HEK293 (cell line): ENCODE data around the gene TLE6.
A peak's percentile ranks its signal among the peaks of the same experiment; 100 is the strongest.

Experiments used
- EGR2 ChIP-seq: fragments of 450-650 bp; formaldehyde crosslinking; IDR thresholded peaks from 2 replicates; pipeline ENCODE4 v1.5.1; 2016; ENCODE audit warnings: low read depth, missing biosample characterization, missing genetic modification characterization
- FEZF1 ChIP-seq: fragments of 450-650 bp; formaldehyde crosslinking; IDR thresholded peaks from 2 replicates; pipeline ENCODE4 v1.5.1; 2016; ENCODE audit warnings: missing biosample characterization, missing genetic modification characterization
- GLI2 ChIP-seq: fragments of 450-650 bp; formaldehyde crosslinking; IDR thresholded peaks from 2 replicates; pipeline ENCODE4; 2017; ENCODE audit warnings: missing biosample characterization, missing genetic modification characterization, low read depth, borderline replicate concordance
- GLIS2 ChIP-seq: fragments of 450-650 bp; formaldehyde crosslinking; IDR thresholded peaks from 2 replicates; pipeline ENCODE4 v1.5.1; 2016; ENCODE audit warnings: missing biosample characterization, missing genetic modification characterization
- HOXC10 ChIP-seq: sonication (generic); formaldehyde crosslinking; IDR thresholded peaks from 2 replicates; pipeline ENCODE4 v1.8.1; 2023; ENCODE audit warnings: mild to moderate bottlenecking, missing genetic modification reagents
- MEIS1 ChIP-seq: sonication (generic); formaldehyde crosslinking; IDR thresholded peaks from 2 replicates; pipeline ENCODE4 v1.8.1; 2022; ENCODE audit warnings: missing genetic modification reagents, mild to moderate bottlenecking, borderline replicate concordance
- MYNN ChIP-seq: fragments of 450-650 bp; formaldehyde crosslinking; IDR thresholded peaks from 2 replicates; pipeline ENCODE4 v1.5.1; 2016; ENCODE audit warnings: missing biosample characterization, missing genetic modification characterization, borderline replicate concordance
- SCRT1 ChIP-seq: fragments of 450-650 bp; formaldehyde crosslinking; IDR thresholded peaks from 2 replicates; pipeline ENCODE4 v1.5.1; 2016; ENCODE audit warnings: missing biosample characterization, missing genetic modification characterization, borderline replicate concordance
- ZBTB1 ChIP-seq: fragments of 450-650 bp; formaldehyde crosslinking; IDR thresholded peaks from 2 replicates; pipeline ENCODE4 v1.5.1; 2016; ENCODE audit warnings: missing biosample characterization, missing genetic modification characterization
- ZBTB20 ChIP-seq: fragments of 450-650 bp; formaldehyde crosslinking; IDR thresholded peaks from 2 replicates; pipeline ENCODE4 v1.5.1; 2016; ENCODE audit warnings: missing biosample characterization, missing genetic modification characterization
- ZBTB21 ChIP-seq: fragments of 450-650 bp; formaldehyde crosslinking; IDR thresholded peaks from 2 replicates; pipeline ENCODE4 v1.5.1; 2017; ENCODE audit warnings: missing biosample characterization, missing genetic modification characterization
- ZBTB26 ChIP-seq: fragments of 450-650 bp; formaldehyde crosslinking; optimal IDR thresholded peaks from 2 replicates; pipeline ENCODE3; 2016; ENCODE audit warnings: missing biosample characterization, mild to moderate bottlenecking, missing genetic modification characterization
- ZBTB48 ChIP-seq: fragments of 450-650 bp; formaldehyde crosslinking; IDR thresholded peaks from 2 replicates; pipeline ENCODE4 v1.5.1; 2016; ENCODE audit warnings: missing biosample characterization, missing genetic modification characterization
- ZBTB7A ChIP-seq: fragments of 450-650 bp; formaldehyde crosslinking; IDR thresholded peaks from 2 replicates; pipeline ENCODE4 v1.5.1; 2016; ENCODE audit warnings: low read depth, missing biosample characterization, missing genetic modification characterization
- ZEB2 ChIP-seq: fragments of 450-650 bp; formaldehyde crosslinking; IDR thresholded peaks from 2 replicates; pipeline ENCODE4 v1.5.1; 2016; ENCODE audit warnings: missing biosample characterization, missing genetic modification characterization
- ZFHX2 ChIP-seq: fragments of 450-650 bp; formaldehyde crosslinking; conservative IDR thresholded peaks from 2 replicates; pipeline ENCODE4 v1.5.1; 2016; ENCODE audit warnings: missing biosample characterization, missing genetic modification characterization
- ZNF132 ChIP-seq: fragments of 450-650 bp; formaldehyde crosslinking; IDR thresholded peaks from 2 replicates; pipeline ENCODE4 v1.5.1; 2017; ENCODE audit warnings: missing biosample characterization, missing genetic modification characterization, borderline replicate concordance
- ZNF138 ChIP-seq: fragments of 450-650 bp; formaldehyde crosslinking; IDR thresholded peaks from 2 replicates; pipeline ENCODE4 v1.5.1; 2016; ENCODE audit warnings: missing biosample characterization, missing genetic modification characterization, borderline replicate concordance
- ZNF169 ChIP-seq: fragments of 450-650 bp; formaldehyde crosslinking; IDR thresholded peaks from 2 replicates; pipeline ENCODE4 v1.5.1; 2016; ENCODE audit warnings: missing biosample characterization, missing genetic modification characterization
- ZNF214 ChIP-seq: fragments of 450-650 bp; formaldehyde crosslinking; IDR thresholded peaks from 2 replicates; pipeline ENCODE4 v1.5.1; 2017; ENCODE audit warnings: missing biosample characterization, mild to moderate bottlenecking, missing genetic modification characterization, borderline replicate concordance
- ZNF24 ChIP-seq: fragments of 450-650 bp; formaldehyde crosslinking; IDR thresholded peaks from 2 replicates; pipeline ENCODE4 v1.5.1; 2016; ENCODE audit warnings: missing biosample characterization, missing genetic modification characterization
- ZNF248 ChIP-seq: fragments of 450-650 bp; formaldehyde crosslinking; IDR thresholded peaks from 2 replicates; pipeline ENCODE4 v1.5.1; 2017; ENCODE audit warnings: missing biosample characterization, missing genetic modification characterization
- ZNF37A ChIP-seq: fragments of 450-650 bp; IDR thresholded peaks from 2 replicates; pipeline ENCODE4 v1.5.1; 2018; ENCODE audit warnings: missing biosample characterization, missing genetic modification characterization
- ZNF521 ChIP-seq: fragments of 450-650 bp; formaldehyde crosslinking; IDR thresholded peaks from 2 replicates; pipeline ENCODE4 v1.5.1; 2017; ENCODE audit warnings: missing biosample characterization, mild to moderate bottlenecking, missing genetic modification characterization
- ZNF600 ChIP-seq: fragments of 450-650 bp; formaldehyde crosslinking; IDR thresholded peaks from 2 replicates; pipeline ENCODE4 v1.5.1; 2016; ENCODE audit warnings: missing biosample characterization, missing genetic modification characterization
- ZNF76 ChIP-seq: fragments of 450-650 bp; formaldehyde crosslinking; IDR thresholded peaks from 2 replicates; pipeline ENCODE4; 2016; ENCODE audit warnings: low read depth, missing biosample characterization, missing genetic modification characterization, borderline replicate concordance
- ZNF843 ChIP-seq: fragments of 450-650 bp; formaldehyde crosslinking; IDR thresholded peaks from 2 replicates; pipeline ENCODE4 v1.5.1; 2016; ENCODE audit warnings: missing biosample characterization, missing genetic modification characterization
- TF ChIP-seq, protein P1 (sequence below): fragments of 450-650 bp; formaldehyde crosslinking; IDR thresholded peaks from 2 replicates; pipeline ENCODE4 v1.5.1; 2016; ENCODE audit warnings: missing biosample characterization, missing genetic modification characterization, borderline replicate concordance
- TF ChIP-seq, protein P2 (sequence below): fragments of 450-650 bp; formaldehyde crosslinking; IDR thresholded peaks from 2 replicates; pipeline ENCODE4; 2016; ENCODE audit warnings: missing biosample characterization, missing genetic modification characterization
- TF ChIP-seq, protein P3 (sequence below): fragments of 450-650 bp; formaldehyde crosslinking; IDR thresholded peaks from 2 replicates; pipeline ENCODE4 v1.5.1; 2017; ENCODE audit warnings: missing biosample characterization, mild to moderate bottlenecking, missing genetic modification characterization, moderate library complexity
- TF ChIP-seq, protein P4 (sequence below): fragments of 450-650 bp; formaldehyde crosslinking; IDR thresholded peaks from 2 replicates; pipeline ENCODE4 v1.5.1; 2016; ENCODE audit warnings: missing biosample characterization, missing genetic modification characterization

The TLE6 gene

GRCh38 chr19:2977001-2977745 is at the start of gene TLE6 (continued):
- TF ChIP-seq, protein P1, sequence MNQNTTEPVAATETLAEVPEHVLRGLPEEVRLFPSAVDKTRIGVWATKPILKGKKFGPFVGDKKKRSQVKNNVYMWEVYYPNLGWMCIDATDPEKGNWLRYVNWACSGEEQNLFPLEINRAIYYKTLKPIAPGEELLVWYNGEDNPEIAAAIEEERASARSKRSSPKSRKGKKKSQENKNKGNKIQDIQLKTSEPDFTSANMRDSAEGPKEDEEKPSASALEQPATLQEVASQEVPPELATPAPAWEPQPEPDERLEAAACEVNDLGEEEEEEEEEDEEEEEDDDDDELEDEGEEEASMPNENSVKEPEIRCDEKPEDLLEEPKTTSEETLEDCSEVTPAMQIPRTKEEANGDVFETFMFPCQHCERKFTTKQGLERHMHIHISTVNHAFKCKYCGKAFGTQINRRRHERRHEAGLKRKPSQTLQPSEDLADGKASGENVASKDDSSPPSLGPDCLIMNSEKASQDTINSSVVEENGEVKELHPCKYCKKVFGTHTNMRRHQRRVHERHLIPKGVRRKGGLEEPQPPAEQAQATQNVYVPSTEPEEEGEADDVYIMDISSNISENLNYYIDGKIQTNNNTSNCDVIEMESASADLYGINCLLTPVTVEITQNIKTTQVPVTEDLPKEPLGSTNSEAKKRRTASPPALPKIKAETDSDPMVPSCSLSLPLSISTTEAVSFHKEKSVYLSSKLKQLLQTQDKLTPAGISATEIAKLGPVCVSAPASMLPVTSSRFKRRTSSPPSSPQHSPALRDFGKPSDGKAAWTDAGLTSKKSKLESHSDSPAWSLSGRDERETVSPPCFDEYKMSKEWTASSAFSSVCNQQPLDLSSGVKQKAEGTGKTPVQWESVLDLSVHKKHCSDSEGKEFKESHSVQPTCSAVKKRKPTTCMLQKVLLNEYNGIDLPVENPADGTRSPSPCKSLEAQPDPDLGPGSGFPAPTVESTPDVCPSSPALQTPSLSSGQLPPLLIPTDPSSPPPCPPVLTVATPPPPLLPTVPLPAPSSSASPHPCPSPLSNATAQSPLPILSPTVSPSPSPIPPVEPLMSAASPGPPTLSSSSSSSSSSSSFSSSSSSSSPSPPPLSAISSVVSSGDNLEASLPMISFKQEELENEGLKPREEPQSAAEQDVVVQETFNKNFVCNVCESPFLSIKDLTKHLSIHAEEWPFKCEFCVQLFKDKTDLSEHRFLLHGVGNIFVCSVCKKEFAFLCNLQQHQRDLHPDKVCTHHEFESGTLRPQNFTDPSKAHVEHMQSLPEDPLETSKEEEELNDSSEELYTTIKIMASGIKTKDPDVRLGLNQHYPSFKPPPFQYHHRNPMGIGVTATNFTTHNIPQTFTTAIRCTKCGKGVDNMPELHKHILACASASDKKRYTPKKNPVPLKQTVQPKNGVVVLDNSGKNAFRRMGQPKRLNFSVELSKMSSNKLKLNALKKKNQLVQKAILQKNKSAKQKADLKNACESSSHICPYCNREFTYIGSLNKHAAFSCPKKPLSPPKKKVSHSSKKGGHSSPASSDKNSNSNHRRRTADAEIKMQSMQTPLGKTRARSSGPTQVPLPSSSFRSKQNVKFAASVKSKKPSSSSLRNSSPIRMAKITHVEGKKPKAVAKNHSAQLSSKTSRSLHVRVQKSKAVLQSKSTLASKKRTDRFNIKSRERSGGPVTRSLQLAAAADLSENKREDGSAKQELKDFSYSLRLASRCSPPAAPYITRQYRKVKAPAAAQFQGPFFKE = no peak
- TF ChIP-seq HOXC10 (CRISPR knock-in tag) (no peak), ZNF169 (tag by site-specific recombination) (no peak), GLIS2 (tag by site-specific recombination) (peak; percentile 97), ZNF521 (tag by site-specific recombination) (no peak), ZNF600 (tag by site-specific recombination) (no peak), ZBTB21 (tag by site-specific recombination) (peak; percentile 11; the same call in 1 of the 2 replicates), ZBTB7A (tag by site-specific recombination) (no peak), ZEB2 (tag by site-specific recombination) (peak; percentile 59), ZNF214 (tag by site-specific recombination) (no peak), GLI2 (tag by site-specific recombination) (no peak), MEIS1 (CRISPR knock-in tag) (no peak), ZNF37A (tag by site-specific recombination) (no peak), MYNN (tag by site-specific recombination) (no peak), EGR2 (tag by site-specific recombination) (peak; percentile 75), ZNF248 (tag by site-specific recombination) (no peak), ZNF843 (no peak), ZBTB48 (tag by site-specific recombination) (no peak), FEZF1 (tag by site-specific recombination) (peak; percentile 33; the same call in 1 of the 2 replicates), ZBTB20 (peak; percentile 84), ZNF138 (tag by site-specific recombination) (no peak), ZNF132 (tag by site-specific recombination) (no peak), ZNF76 (tag by site-specific recombination) (no peak), ZBTB26 (tag by site-specific recombination) (peak; percentile 15), ZNF24 (tag by site-specific recombination) (no peak), SCRT1 (tag by site-specific recombination) (no peak), ZBTB1 (tag by site-specific recombination) (no peak), ZFHX2 (peak; percentile 84)
- TF ChIP-seq, protein P2, sequence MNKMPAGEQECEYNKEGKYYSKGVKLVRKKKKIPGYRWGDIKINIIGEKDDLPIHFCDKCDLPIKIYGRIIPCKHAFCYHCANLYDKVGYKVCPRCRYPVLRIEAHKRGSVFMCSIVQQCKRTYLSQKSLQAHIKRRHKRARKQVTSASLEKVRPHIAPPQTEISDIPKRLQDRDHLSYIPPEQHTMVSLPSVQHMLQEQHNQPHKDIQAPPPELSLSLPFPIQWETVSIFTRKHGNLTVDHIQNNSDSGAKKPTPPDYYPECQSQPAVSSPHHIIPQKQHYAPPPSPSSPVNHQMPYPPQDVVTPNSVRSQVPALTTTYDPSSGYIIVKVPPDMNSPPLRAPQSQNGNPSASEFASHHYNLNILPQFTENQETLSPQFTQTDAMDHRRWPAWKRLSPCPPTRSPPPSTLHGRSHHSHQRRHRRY (tag by site-specific recombination) = no peak
- TF ChIP-seq, protein P3, sequence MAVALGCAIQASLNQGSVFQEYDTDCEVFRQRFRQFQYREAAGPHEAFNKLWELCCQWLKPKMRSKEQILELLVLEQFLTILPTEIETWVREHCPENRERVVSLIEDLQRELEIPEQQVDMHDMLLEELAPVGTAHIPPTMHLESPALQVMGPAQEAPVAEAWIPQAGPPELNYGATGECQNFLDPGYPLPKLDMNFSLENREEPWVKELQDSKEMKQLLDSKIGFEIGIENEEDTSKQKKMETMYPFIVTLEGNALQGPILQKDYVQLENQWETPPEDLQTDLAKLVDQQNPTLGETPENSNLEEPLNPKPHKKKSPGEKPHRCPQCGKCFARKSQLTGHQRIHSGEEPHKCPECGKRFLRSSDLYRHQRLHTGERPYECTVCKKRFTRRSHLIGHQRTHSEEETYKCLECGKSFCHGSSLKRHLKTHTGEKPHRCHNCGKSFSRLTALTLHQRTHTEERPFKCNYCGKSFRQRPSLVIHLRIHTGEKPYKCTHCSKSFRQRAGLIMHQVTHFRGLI (tag by site-specific recombination) = no peak
- TF ChIP-seq, protein P4, sequence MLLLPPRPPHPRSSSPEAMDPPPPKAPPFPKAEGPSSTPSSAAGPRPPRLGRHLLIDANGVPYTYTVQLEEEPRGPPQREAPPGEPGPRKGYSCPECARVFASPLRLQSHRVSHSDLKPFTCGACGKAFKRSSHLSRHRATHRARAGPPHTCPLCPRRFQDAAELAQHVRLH = no peak
